Measurements from ENCODE around the gene LMF2.

GRCh38 chr22:50530877-50531545 lies 23.5 kb upstream of the LMF2 start:
- TF ChIP-seq YY1 (IDR thresholded peaks at IDR 0.05; ENCODE audit: insufficient read depth, insufficient read length) (no peak), SUZ12 (IDR thresholded peaks at IDR 0.05; ENCODE audit: extremely low read depth, insufficient read depth, insufficient read length) (no peak), ZNF274 (IDR thresholded peaks at IDR 0.05; ENCODE audit: low read depth, low read length) (no peak)

All from NT2/D1 (cell line).